Ovary (tissue), 3 donors: ENCODE results near the gene RAB13.

Experiments
- EP300 ChIP-seq: sonication (generic); formaldehyde crosslinking; IDR thresholded peaks from one replicate; pipeline ENCODE4 v1.6.1; 2017; ENCODE audit warnings: antibody characterized with exemption
- POLR2A ChIP-seq: fragments of 450-650 bp; IDR thresholded peaks from one replicate; pipeline ENCODE4 v1.6.1; 2017; ENCODE audit warnings: antibody characterized with exemption, mild to moderate bottlenecking, moderate library complexity
- TF ChIP-seq, protein P1 (sequence below), 3 donors: fragments of 450-650 bp in 2 of 3; fragments of 200-600 bp in 1 of 3; IDR thresholded peaks; one replicate each; pipeline versions ENCODE4 v1.5.1 to v1.8.0; 2016 to 2022; ENCODE audit warnings: antibody characterized with exemption in 3 of 3, mild to moderate bottlenecking in 1 of 3
- donor health status: DM: no; HTN: no; CAD: no.

DNA sequence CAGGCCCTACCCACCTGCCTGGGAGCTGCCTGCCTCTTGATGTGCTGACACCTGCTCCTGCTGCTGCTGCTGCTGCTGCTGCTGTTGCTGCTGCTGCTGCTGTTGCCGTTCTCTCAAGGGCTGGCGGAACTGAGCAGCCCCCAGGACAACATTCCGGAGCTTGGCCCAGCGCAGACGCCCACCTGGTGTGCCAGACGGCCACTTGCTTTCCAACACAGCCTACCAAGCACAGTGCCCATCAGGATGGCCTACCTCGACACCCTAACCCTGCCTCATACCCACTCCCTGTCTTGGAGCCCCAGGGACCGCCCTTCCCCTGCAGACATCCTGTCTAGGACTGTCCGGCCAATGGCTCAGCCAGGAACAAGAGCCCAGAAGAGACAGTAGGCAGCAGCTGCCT lies 51.4 kb downstream of the RAB13 start:
- TF ChIP-seq, protein P1, sequence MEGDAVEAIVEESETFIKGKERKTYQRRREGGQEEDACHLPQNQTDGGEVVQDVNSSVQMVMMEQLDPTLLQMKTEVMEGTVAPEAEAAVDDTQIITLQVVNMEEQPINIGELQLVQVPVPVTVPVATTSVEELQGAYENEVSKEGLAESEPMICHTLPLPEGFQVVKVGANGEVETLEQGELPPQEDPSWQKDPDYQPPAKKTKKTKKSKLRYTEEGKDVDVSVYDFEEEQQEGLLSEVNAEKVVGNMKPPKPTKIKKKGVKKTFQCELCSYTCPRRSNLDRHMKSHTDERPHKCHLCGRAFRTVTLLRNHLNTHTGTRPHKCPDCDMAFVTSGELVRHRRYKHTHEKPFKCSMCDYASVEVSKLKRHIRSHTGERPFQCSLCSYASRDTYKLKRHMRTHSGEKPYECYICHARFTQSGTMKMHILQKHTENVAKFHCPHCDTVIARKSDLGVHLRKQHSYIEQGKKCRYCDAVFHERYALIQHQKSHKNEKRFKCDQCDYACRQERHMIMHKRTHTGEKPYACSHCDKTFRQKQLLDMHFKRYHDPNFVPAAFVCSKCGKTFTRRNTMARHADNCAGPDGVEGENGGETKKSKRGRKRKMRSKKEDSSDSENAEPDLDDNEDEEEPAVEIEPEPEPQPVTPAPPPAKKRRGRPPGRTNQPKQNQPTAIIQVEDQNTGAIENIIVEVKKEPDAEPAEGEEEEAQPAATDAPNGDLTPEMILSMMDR (IDR thresholded peaks at IDR 0.05): no peak
- no peak for TF ChIP-seq POLR2A
- no peak for TF ChIP-seq EP300
